ENCODE results near the gene ACOT11. TPM values are rescaled to one million over a fixed set of nuclear protein-coding genes. Genes with fewer than 3 reads are reported as not detected.

Gene ACOT11
- total and polyA plus RNA-seq, 8 donors, result 5.5 to 87.0 (median 19.6) TPM

DNA sequence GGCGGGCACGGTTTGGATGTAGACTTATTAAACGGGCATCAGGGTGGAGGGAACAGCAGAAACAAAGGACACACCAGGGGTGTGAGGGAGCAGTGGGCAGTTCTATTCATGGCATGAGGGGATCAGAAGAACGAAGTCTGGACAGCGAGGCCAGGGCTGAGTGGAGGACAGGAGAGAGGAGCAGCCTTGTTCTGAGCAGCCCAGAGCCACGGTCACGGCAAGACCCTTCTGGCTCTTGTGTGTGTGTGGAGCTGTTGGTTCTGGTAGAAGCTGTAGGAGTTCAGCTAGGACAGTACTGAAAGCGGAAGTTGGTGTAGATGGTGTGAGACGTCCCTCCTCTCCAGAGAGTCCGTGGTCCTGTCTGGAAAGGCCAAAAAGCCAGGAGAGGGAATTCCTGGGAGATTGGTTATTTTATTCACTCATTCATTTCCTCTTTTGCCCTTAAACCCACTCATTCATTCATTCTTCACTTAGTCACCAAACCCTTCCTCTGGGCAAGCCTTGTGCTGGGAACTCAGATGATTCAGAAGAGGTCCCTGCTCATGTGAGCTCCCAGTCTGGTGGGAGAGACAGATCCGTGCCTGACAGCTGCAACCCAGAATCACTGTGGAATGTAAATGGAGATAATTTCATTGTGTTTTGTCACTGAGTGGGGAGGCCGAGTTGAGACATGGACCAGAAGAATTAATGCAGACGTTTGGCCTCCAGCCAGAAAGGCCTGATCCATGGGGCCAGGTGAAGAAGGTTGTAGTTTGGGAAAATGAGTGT lies 4.1 kb upstream of the ACOT11 start:
- Histone ChIP-seq H3K27me3 (no peaks in the 10 kb centered on the region), H3K4me1 (peaks cover 25 to 52% (median 40%) of the 10 kb centered on the region in 4 donors), H3K36me3 (no peaks in the 10 kb centered on the region), H3K27ac (peak overlapping the region in 3 of 5 donors; percentile 17 to 86 (median 83)), H3K9me3 (no peaks in the 10 kb centered on the region), H3K4me3 (no peak overlapping the region)
- intact Hi-C loops (cut with DNase I; ENCODE audit: low total_unique reads), result no loop called here
- no peak for TF ChIP-seq POLR2A (IDR thresholded peaks at IDR 0.05)
- TF ChIP-seq POLR2AphosphoS5 (IDR thresholded peaks at IDR 0.05), result no peak
- TF ChIP-seq, protein P1, sequence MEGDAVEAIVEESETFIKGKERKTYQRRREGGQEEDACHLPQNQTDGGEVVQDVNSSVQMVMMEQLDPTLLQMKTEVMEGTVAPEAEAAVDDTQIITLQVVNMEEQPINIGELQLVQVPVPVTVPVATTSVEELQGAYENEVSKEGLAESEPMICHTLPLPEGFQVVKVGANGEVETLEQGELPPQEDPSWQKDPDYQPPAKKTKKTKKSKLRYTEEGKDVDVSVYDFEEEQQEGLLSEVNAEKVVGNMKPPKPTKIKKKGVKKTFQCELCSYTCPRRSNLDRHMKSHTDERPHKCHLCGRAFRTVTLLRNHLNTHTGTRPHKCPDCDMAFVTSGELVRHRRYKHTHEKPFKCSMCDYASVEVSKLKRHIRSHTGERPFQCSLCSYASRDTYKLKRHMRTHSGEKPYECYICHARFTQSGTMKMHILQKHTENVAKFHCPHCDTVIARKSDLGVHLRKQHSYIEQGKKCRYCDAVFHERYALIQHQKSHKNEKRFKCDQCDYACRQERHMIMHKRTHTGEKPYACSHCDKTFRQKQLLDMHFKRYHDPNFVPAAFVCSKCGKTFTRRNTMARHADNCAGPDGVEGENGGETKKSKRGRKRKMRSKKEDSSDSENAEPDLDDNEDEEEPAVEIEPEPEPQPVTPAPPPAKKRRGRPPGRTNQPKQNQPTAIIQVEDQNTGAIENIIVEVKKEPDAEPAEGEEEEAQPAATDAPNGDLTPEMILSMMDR (IDR thresholded peaks at IDR 0.05), result no peak
- no peak for TF ChIP-seq EP300 (IDR thresholded peaks at IDR 0.05)
- WGBS, 5 donors, result 79 to 88% (median 87%) methylated on average over 13 of the region's 13 CpGs
- DNase-seq, result no peak

DNA sequence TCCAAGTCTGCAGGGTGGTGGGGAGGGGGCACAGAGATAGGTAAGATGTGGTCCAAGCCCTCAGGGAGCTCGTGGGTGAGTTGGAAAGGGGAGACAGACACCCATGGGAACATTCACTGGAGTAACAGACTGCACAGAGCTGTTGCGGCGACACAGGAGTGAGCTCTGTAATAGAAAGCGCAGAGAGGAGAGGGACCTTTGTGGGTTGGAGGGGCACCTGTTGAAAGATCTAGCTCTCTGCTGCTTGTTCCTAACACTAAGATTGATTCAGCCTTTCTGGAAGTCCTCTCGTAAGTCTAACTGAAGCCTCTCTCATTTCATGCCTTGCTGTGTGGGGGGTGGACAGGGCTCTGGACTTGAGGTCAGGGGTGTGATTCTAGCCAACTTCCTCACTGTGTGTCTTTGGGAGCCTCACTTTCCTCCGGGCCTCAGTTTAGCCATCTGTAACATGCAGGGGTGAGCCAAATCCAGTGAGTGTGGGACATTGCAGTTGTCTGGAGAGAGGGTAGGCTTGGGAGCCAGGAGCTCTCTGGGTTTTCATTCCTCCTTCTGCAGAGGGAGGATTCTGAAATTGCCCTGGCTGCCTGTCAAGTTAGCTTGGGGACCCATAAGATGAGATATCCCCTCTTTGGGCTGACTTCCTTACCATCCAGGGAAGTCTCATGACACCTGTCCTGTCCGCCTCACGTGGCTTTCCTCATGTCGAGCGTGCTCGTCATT lies 2.0 kb upstream of the ACOT11 start:
- Histone ChIP-seq H3K36me3 (no peaks in the 10 kb centered on the region), H3K27me3 (no peaks in the 10 kb centered on the region), H3K4me3 (no peak overlapping the region), H3K27ac (peak overlapping the region in 1 of 5 donors; percentile 86), H3K9me3 (no peaks in the 10 kb centered on the region), H3K4me1 (peaks cover 25 to 67% (median 46%) of the 10 kb centered on the region in 4 donors)
- TF ChIP-seq POLR2AphosphoS5 (IDR thresholded peaks at IDR 0.05), result no peak
- TF ChIP-seq EP300 (IDR thresholded peaks at IDR 0.05), result no peak
- no peak for TF ChIP-seq POLR2A (IDR thresholded peaks at IDR 0.05)
- TF ChIP-seq, protein P1 (IDR thresholded peaks at IDR 0.05), result no peak
- intact Hi-C loops (cut with DNase I; ENCODE audit: low total_unique reads), result no loop called here
- DNase-seq, result no peak
- WGBS, 5 donors, result 89 to 94% (median 92%) methylated on average over 11 of the region's 11 CpGs

DNA sequence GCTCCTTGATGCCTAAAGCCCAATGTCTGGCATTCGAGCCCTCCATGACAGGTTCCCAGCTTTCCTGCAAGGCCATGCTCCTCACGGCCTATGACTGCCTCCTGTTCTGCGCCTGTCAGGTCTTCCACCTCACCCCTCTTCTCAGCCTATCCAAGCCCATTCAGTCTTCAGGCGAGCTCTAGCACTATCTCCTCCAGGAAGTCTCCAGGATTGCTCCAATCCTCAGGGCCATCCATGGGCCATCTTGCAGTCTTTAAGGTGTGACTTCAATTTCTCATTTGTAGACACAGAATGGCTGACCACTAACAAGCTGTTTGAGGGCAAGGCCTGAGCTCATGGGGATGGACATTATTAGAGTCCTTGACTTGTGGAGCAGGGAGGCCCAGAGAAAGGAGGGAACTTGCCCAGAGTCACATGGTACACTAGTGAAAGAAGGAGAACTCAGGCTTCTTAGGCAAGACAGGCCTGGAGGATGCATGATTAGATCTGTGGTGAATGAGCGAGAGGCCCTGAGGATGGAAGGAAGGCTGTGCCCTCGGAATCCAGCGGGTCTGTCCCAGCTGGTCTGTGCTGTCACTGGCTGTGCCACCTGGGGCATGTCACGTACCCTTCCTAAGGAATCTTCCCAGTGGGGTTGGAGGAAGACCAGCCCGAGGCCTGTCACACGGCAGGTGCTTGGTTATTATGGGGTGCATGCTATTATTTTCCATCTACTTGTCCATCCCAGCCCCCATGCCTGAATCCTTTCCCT lies 1.2 kb upstream of the ACOT11 start:
- DNase-seq, result no peak
- Histone ChIP-seq H3K4me1 (peaks cover 19 to 61% (median 39%) of the 10 kb centered on the region in 4 donors), H3K4me3 (no peak overlapping the region), H3K9me3 (no peaks in the 10 kb centered on the region), H3K27me3 (no peaks in the 10 kb centered on the region), H3K27ac (peak overlapping the region in 3 of 5 donors; percentile 79 to 86 (median 81)), H3K36me3 (no peaks in the 10 kb centered on the region)
- intact Hi-C loops (cut with DNase I; ENCODE audit: low total_unique reads), result no loop called here
- WGBS, 5 donors, result 81 to 99% (median 86%) methylated on average over 10 of the region's 10 CpGs
- TF ChIP-seq EP300 (IDR thresholded peaks at IDR 0.05) (no peak), POLR2AphosphoS5 (IDR thresholded peaks at IDR 0.05) (no peak), POLR2A (IDR thresholded peaks at IDR 0.05) (no peak)
- TF ChIP-seq, protein P1 (IDR thresholded peaks at IDR 0.05), result no peak
